Vagina (tissue), 2 donors: ENCODE data around the gene DYNC1I1.

Source experiments
- CTCF ChIP-seq, 3 experiments: fragments of 450-650 bp in 2 of 3; fragments of 200-600 bp in 1 of 3; sonication (generic) in 1 of 3; IDR thresholded peaks; one replicate each; pipeline ENCODE4 v1.5.1; 2017 to 2019; ENCODE audit warnings: antibody characterized with exemption in 3 of 3, mild to moderate bottlenecking in 2 of 3, moderate library complexity in 2 of 3
- POLR2A ChIP-seq, 2 donors: fragments of 450-650 bp; IDR thresholded peaks; one replicate each; pipeline ENCODE4 v1.6.1; 2017; ENCODE audit warnings: antibody characterized with exemption in 2 of 2, mild to moderate bottlenecking in 2 of 2, moderate library complexity in 2 of 2

- TF ChIP-seq CTCF (IDR thresholded peaks at IDR 0.05) (no peak), POLR2A (IDR thresholded peaks at IDR 0.05) (no peak)
Observed at GRCh38 chr7:95793658-95794057, 21.3 kb downstream of the DYNC1I1 start.
